IMR-90 (cell line): ENCODE data around the gene ANXA4. TPM values are rescaled to one million over a fixed set of nuclear protein-coding genes. Genes with fewer than 3 reads are reported as not detected.

ENCODE experiments used
- ATAC-seq: fragments of 200-7000 bp; cut with Tn5 transposase; 2 replicates; pipeline ENCODE4 v1.9.1; 2020; ENCODE audit warnings: low read depth, mild to moderate bottlenecking, moderate library complexity
- BruUV-seq: library from RNA; stranded (reverse); fragments of 400-500 nt; replicated peaks from 2 replicates; lab custom pipeline; 2021; lab: Mats Ljungman, UMichigan
- CTCF ChIA-PET: fragments of 300-600 bp; formaldehyde crosslinking; extraction: SDS; loops from one replicate; lab custom pipeline; 2021; ENCODE audit warnings: antibody characterized with exemption; lab: Yijun Ruan, JAX
- POLR2A ChIA-PET: fragments of 300-600 bp; sonication (Branson Sonifier 250); formaldehyde crosslinking; loops from one replicate; lab custom pipeline; 2022; ENCODE audit warnings: antibody characterized with exemption; ENCODE audit not compliant: unreplicated experiment; lab: Charles Lee
- DNase-seq: peaks from one replicate; pipeline ENCODE4 v3.0.0; 2013
- H2AFZ ChIP-seq: replicated peaks from 2 replicates; pipeline ENCODE3; 2013; ENCODE audit warnings: low read length, mild to moderate bottlenecking; ENCODE audit not compliant: poor library complexity
- H2AK5ac ChIP-seq: 2 replicates; pipeline ENCODE4 v1.6.1; 2013; ENCODE audit warnings: low read depth, low read length, inconsistent platforms
- H2AK9ac ChIP-seq: replicated peaks from 2 replicates; pipeline ENCODE3; 2013; ENCODE audit warnings: mild to moderate bottlenecking, low read depth, low read length, moderate library complexity; ENCODE audit not compliant: poor library complexity
- H2BK120ac ChIP-seq: 2 replicates; pipeline ENCODE4 v1.6.1; 2013; ENCODE audit warnings: low read depth, low read length, inconsistent platforms
- H2BK15ac ChIP-seq: 3 replicates; pipeline ENCODE4 v1.6.1; 2013; ENCODE audit warnings: low read depth, low read length, inconsistent platforms
- H2BK20ac ChIP-seq: 2 replicates; pipeline ENCODE4 v1.6.1; 2013; ENCODE audit warnings: low read depth, mild to moderate bottlenecking, inconsistent platforms, low read length, moderate library complexity
- H2BK5ac ChIP-seq: 2 replicates; pipeline ENCODE4 v1.6.1; 2013; ENCODE audit warnings: mild to moderate bottlenecking, low read depth, low read length, inconsistent platforms; ENCODE audit not compliant: poor library complexity, severe bottlenecking
- H3K14ac ChIP-seq: replicated peaks from 2 replicates; pipeline ENCODE4 v1.6.1; 2013; ENCODE audit warnings: low read depth, low read length, inconsistent platforms
- H3K18ac ChIP-seq: 2 replicates; pipeline ENCODE4 v1.6.1; 2013; ENCODE audit warnings: low read depth, low read length, control low read depth
- H3K23ac ChIP-seq: 2 replicates; pipeline ENCODE4 v1.6.1; 2013; ENCODE audit warnings: low read depth, low read length, inconsistent platforms
- H3K27ac ChIP-seq: 2 replicates; pipeline ENCODE4 v1.5.1; 2013; ENCODE audit warnings: mild to moderate bottlenecking, control low read depth, low read length; ENCODE audit not compliant: insufficient read depth
- H3K27me3 ChIP-seq: 2 replicates; pipeline ENCODE4 v1.6.1; 2013; ENCODE audit warnings: low read length; ENCODE audit not compliant: control insufficient read depth, insufficient read depth
- H3K36me3 ChIP-seq: 2 replicates; pipeline ENCODE4 v1.6.1; 2013; ENCODE audit warnings: low read length, mixed read lengths; ENCODE audit not compliant: control insufficient read depth, insufficient read depth
- H3K4ac ChIP-seq: 2 replicates; pipeline ENCODE4 v1.6.1; 2013; ENCODE audit warnings: low read depth, low read length, inconsistent platforms
- H3K4me1 ChIP-seq: 2 replicates; pipeline ENCODE4 v1.6.1; 2013; ENCODE audit warnings: low read length, mixed read lengths; ENCODE audit not compliant: control insufficient read depth, insufficient read depth
- H3K4me2 ChIP-seq: 2 replicates; pipeline ENCODE4 v1.6.1; 2013; ENCODE audit warnings: low read depth, mild to moderate bottlenecking, control low read depth, low read length, moderate library complexity
- H3K4me3 ChIP-seq: 2 replicates; pipeline ENCODE4 v1.5.1; 2013; ENCODE audit warnings: low read depth, mild to moderate bottlenecking, control low read depth, low read length, moderate library complexity; ENCODE audit not compliant: insufficient read depth
- H3K56ac ChIP-seq: 2 replicates; pipeline ENCODE4 v1.6.1; 2013; ENCODE audit warnings: low read length, inconsistent platforms; ENCODE audit not compliant: insufficient read depth; ENCODE audit errors: extremely low read depth
- H3K79me1 ChIP-seq, 2 experiments: 2 replicates each; pipeline ENCODE4 v1.6.1; 2013; ENCODE audit warnings: low read length in 2 of 2, inconsistent platforms in 1 of 2, low read depth in 1 of 2
- H3K9ac ChIP-seq: 2 replicates; pipeline ENCODE4 v1.6.1; 2013; ENCODE audit warnings: low read depth, low read length, control low read depth
- H3K9me1 ChIP-seq: 2 replicates; pipeline ENCODE4 v1.6.1; 2013; ENCODE audit warnings: low read length, inconsistent platforms; ENCODE audit not compliant: insufficient read depth
- H3K9me3 ChIP-seq: 2 replicates; pipeline ENCODE4 v1.6.1; 2013; ENCODE audit warnings: low read length; ENCODE audit not compliant: control insufficient read depth, insufficient read depth
- H4K20me1 ChIP-seq: 2 replicates; pipeline ENCODE4 v1.6.1; 2013; ENCODE audit warnings: low read length, inconsistent platforms; ENCODE audit not compliant: insufficient read depth
- H4K5ac ChIP-seq: 2 replicates; pipeline ENCODE4 v1.6.1; 2013; ENCODE audit warnings: mild to moderate bottlenecking, low read depth, low read length, control low read depth
- H4K8ac ChIP-seq, 2 experiments: 2 replicates each; pipeline ENCODE4 v1.6.1; 2013; ENCODE audit warnings: low read depth in 2 of 2, low read length in 2 of 2, control low read depth in 1 of 2, inconsistent platforms in 1 of 2
- H4K91ac ChIP-seq: 2 replicates; pipeline ENCODE4 v1.6.1; 2013; ENCODE audit warnings: low read depth, low read length, inconsistent platforms; ENCODE audit not compliant: insufficient read depth
- POLR2A ChIP-seq: IDR thresholded peaks from 2 replicates; pipeline ENCODE4 v1.6.1; 2012; ENCODE audit warnings: mild to moderate bottlenecking, low read depth, low read length
- RCOR1 ChIP-seq: IDR thresholded peaks from 2 replicates; pipeline ENCODE4 v1.6.1; 2012; ENCODE audit warnings: mild to moderate bottlenecking, low read length, improper control_type of control experiment; ENCODE audit not compliant: insufficient replicate concordance
- RFX5 ChIP-seq: IDR thresholded peaks from 2 replicates; pipeline ENCODE4 v1.8.0; 2012; ENCODE audit warnings: low read depth, mild to moderate bottlenecking, low read length, moderate library complexity
- WGBS, 2 experiments: methylation state at CpG; one replicate each; pipeline versions ENCODE4 v1.1.5 to v1.1.7; 2013; ENCODE audit warnings: missing lambda C conversion rate in 2 of 2; ENCODE audit not compliant: insufficient read length in 1 of 2; ENCODE audit errors: extremely low coverage in 2 of 2; 5-methylcytosine and 5-hydroxymethylcytosine counted together
- dilution Hi-C: fragments of 300-500 bp; cut with HindIII; formaldehyde crosslinking; loops from one replicate; pipeline ENCODE4 v1.14.3; 2018; ENCODE audit warnings: low sequenced_read_pairs; ENCODE audit not compliant: unreplicated experiment
- in situ Hi-C: fragments of 300-500 bp; cut with MboI; formaldehyde crosslinking; loops from 3 replicates; pipeline ENCODE4 v1.14.3; 2019; ENCODE audit warnings: low sequenced_read_pairs, inconsistent platforms, mixed read lengths
- intact Hi-C: fragments of 100-400 bp; cut with micrococcal nuclease; formaldehyde crosslinking; loops from 2 replicates; pipeline ENCODE4 v1.10.0; 2022
- polyA plus RNA-seq, 3 experiments: library from polyadenylated mRNA; depleted of rRNA; stranded (reverse); fragments of >200 nt; gene quantifications; 2 replicates each; pipeline ENCODE4 v1.2.3, GENCODE V29; 2012; ENCODE audit warnings: low replicate concordance in 1 of 3
- total RNA-seq: library from RNA; depleted of rRNA; stranded (reverse); fragments of >200 nt; gene quantifications from 2 replicates; pipeline ENCODE4 v1.2.3, GENCODE V29; 2012

The ANXA4 gene
- total and polyA plus RNA-seq, 2 of the 4 experiments (the other 2 are of a cell fraction): 22.2 to 72.0 TPM

DNA sequence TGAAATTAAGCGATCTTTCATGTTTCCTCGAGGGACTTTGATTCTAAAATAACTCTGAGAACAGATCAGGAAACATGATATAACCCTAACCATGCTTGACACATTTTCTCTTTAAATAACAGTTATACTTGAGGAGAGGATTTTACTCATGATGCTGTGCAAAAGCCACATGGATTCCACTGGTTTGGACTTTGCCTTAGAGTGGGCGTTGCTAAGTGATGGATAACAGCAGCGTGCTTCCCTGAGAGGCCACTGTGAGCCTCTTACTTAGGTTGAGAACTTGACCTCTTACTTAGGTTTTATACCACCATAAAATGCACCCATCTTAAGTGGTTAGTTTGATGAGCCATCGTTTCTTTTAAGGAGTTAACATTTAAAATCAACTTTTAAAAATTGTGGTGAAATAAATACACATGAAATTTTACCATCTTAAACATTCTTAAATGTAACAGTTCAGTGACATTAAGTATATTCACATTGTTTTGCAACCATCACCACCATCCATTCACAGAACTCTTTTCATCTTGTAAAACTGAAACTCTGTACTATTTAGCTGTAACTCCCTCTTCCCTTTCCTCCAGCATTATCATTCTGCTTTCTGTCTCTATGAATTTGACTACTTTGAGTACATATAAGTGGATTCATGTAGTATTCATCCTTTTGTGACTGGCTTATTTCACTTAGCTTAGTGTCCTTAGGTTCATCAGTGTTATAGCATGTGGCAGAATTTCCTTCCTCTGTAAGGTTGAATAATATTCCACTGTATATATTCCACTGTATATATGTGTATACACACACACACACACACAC lies 22.6 kb downstream of the ANXA4 start:
- Histone ChIP-seq H2AK9ac (no peak overlapping the region), H4K8ac (no peak overlapping the region), H2AK5ac (no peak overlapping the region), H3K36me3 (peaks cover 1% of the 10 kb centered on the region; the same call in 1 of the 2 replicates), H3K14ac (0 out of 2 replicates have a peak overlapping the region, but pooled peaks have one; percentile 2), H2AFZ (no peak overlapping the region), H3K9me1 (peaks cover 6% of the 10 kb centered on the region), H3K4ac (no peak overlapping the region), H3K4me1 (peaks cover 8% of the 10 kb centered on the region), H3K23ac (no peak overlapping the region), H3K56ac (no peak overlapping the region), H2BK120ac (no peak overlapping the region), H4K91ac (no peak overlapping the region), H3K9me3 (no peaks in the 10 kb centered on the region), H4K5ac (no peak overlapping the region), H3K4me3 (no peak overlapping the region), H4K20me1 (peaks cover 3% of the 10 kb centered on the region; the same call in 1 of the 2 replicates), H3K4me2 (no peak overlapping the region), H2BK5ac (no peak overlapping the region), H2BK15ac (no peak overlapping the region), H2BK20ac (no peak overlapping the region), H3K79me1 (peaks cover 22 to 47% of the 10 kb centered on the region in 2 experiments), H3K27me3 (no peaks in the 10 kb centered on the region), H3K27ac (no peak overlapping the region), H3K9ac (no peak overlapping the region), H3K18ac (no peak overlapping the region)
- dilution Hi-C loops: no loop called here
- BruUV-seq: no TSS peak
- no peak for TF ChIP-seq RFX5
- TF ChIP-seq RCOR1: no peak
- TF ChIP-seq POLR2A: no peak
- no CpG with 5 or more reads among the region's 5 CpGs for WGBS, 2 experiments
- ChIA-PET POLR2A (no interaction called here), CTCF (no interaction called here)
- DNase-seq (peak; percentile 30), ATAC-seq (no peak)
- in situ Hi-C loops: no loop called here
- intact Hi-C loops: no loop called here
